NAMALWA (cell line): Measurements from ENCODE around the gene RPS23.
"Not testable (repeated sequence)": the region's sequence is repeated elsewhere in the genome, so short reads cannot be mapped to it uniquely, and the experiment has no call there.

Source experiments
- DNase-seq: peaks from one replicate; pipeline ENCODE4 v3.0.0-alpha.2; 2015; ENCODE audit warnings: low spot score

The RPS23 gene

DNA sequence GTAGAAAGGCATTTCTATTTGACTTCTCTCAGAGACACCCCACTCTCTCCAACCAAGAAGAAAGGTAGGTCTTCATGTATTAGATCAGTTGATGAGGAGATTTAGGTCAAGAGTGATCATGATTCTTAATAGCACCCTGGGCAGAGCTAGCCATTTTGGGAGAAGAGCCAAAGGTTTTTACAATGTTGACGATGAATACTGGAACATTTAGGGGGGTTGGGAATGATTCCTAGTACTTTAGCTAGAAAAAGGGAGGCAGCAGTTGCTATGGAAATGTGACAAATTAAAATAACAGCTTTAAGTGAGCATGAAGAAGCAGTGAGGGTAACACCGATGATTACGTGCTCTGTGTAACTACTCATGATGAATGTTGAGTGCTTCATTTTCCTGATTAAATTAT lies 9.5 kb upstream of the RPS23 start:
- DNase-seq: no peak

DNA sequence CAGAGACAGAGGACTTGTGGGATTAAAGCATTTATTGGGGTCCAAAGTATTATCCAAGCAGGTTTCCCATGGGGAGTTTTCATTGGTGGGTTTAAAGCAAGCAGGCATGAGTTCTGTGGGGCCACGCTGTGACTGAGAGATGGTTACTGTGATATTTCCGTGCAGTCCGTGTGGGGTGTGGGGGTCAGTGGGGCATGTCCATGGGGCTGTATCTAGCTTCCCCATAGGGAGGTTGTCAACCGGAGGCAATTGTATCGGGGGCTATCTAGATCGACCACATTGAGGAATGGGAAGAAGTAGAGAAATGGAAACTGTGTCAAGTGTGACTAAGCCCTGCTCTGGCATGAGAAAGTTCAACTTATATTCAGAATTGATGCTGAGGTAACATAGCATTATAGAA lies 7.1 kb upstream of the RPS23 start:
- no peak for DNase-seq

DNA sequence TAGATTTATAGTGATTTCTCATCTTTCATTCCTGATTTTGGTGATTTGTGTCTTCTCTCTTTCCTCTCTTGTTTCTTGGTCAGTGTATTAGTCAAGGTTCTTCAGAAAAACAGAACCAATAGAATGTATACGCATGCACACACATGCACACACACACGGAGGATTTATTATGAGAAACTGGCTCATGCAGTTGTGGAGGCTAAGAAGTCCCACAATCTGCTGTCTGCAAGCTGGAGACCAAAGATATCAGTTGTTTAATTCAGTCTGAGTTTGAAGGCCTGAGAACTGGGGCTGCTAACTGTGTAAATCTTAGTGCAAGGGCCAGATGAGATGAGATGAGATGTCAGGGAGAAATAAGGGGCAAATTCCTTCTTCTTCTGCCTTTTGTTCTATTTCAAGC lies 5.7 kb upstream of the RPS23 start:
- DNase-seq: no peak

DNA sequence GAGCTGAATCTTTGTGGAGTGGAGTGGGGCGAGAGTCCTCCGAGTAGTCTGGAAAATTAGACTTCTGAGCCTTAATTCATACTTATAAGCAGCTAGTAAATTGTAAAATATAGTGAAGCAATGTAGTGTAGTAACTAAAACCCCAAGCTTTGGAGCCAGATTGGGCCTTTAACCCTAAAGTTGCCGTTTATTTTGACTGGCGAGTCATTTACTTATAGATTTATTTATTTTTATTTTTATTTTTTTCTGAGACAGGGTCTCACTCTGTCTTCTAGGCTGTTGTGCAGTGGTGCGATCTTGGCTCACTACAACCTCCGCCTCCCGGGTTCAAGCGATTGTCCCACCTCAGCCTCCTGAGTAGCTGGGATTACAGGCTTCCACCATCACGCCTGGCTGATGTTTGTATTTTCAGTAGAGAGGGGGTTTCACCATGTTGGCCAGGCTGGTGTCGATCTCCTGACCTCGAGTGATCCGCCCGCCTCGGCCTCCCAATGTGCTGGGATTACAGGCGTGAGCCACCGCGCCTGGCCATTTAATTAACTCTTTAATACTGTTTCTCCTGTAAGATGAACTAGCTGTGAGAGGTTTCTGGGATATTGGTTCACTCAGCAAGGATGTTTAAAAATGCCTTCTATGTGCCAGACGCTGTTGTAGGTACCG lies 687 bp upstream of the RPS23 start:
- DNase-seq: no peak

DNA sequence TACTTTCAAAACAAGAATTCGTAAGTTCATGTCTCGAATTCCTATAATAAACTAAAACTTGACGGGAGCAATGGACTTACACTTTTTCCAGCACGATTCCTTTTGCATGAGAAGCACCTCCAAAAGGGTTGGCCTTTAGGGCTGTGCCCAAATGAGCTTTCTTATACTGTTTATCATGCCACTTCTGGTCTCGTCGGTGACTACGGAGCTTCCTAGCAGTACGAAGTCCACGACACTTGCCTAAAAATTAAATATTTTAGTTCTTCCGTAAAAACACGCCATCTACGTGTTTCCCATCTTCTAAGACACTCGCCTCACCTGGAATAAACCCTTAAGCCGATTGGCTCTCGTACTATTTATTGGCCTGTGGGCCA lies 554 bp downstream of the RPS23 start:
- DNase-seq: peak; percentile 33

DNA sequence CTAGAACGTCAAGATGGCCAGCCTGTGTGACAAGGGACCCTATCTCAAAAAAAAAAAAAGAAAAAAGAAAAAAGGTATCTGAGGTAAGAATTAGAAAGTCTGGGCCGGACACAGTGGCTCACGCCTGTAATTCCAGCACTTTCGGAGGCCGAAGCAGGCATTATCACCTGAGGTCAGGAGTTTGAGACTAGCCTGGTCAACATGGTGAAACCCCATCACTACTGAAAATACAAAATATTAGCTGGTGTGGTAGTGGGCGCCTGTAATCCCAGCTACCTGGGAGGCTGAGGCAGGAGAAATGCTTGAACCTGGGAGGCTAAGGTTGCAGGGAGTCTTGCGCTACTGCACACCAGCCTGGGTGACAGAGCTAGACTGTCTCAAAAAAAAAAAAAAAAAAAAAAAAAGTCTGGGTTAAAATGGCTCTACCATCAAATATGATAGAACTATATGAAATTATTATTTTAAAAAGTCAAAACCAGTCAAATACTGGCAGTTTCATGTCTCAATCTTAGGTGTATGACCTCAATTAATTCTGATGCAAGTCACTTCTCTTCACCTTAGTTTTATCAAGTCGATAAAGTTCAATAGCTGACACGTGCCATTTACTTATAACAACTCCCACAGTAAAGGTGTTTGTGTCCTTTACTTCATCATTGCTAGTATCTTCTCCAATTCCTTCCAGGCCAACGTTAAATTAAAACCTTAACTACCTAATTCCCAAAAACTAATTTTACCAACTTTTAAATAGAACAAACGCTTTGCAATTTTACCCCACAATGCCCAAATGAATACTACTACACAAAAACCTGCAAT lies 1.1 kb downstream of the RPS23 start:
- DNase-seq: peak; percentile 28

DNA sequence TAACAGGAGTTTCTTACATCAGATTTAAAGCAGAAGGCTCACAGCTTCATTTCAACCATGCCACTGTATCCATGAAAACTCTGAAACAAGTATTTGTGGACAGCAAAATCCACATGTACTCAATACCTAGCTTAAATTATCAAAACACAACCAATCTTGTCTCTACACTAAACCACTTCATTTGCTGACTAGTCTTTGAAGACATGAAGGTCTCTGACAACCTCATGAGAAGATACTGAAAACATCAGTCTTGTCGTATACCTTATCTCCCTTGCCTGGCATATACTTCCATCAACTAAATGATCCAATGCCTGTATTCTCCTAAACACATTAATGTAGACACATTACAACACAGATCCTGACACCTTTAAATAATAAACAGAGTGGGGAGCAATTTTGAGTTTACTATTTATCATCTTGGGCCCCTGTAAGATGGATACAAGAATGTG lies 2.9 kb downstream of the RPS23 start:
- DNase-seq: peak; percentile 19

DNA sequence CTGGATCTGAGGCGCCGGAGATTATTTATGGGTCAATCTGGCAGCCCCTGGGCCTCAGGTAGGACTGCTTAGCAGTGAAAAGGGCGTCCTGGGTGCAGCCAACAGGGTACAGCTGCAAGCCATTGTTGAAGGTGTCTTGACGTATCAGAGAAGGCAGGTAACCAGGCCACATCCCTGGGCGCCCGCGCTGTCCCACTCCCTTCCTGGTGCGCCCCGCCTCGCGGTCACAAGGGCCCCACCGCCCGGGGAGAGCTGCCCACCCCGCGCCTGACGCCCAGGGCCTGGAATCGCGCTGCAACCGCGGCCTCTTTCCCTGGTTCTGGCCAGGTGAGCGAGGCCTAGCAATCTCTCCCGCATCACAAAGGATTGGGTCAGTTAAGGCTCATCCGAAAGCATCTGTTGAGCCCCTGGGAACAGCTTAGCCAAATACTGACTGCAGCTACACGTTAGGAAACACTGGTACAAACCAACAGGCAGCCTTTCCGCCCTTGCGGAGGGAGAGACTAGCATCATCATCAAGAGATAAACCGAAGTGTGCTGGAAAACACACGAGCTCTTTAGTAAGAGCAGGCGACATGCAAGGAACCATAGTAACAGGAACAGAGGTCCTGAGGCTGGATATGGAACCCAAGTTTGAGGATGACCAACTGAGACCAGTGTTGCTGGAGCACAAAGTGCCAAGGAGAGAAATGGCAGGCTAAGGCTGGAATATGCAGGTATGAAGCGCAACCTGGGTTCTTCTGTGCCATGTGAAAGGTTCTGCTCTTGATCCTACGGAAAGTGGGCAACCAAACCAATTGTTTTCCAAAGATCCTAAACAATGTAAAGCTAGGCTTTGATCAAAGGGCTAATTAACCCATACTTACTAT lies 3.6 kb downstream of the RPS23 start:
- peak; percentile 13 for DNase-seq

DNA sequence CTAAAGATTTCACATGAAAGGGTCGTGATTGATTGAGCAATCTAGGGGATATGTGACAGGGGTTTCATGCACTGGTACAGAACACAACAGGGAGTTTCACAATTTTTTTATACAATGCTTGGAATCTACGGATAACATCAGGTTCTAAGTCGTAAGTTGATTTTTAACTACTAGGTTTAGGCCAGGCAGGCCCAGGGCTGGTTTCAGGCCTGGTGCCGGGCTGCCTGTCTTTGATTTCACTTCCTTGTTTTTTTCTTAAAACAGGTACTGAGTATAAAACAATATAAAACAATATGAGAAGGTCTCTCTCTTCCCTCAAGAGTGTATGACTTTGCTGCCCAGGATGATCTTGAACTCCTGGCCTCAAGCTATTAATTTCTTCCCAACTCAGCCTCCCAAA lies 4.7 kb downstream of the RPS23 start:
- peak; percentile 38 for DNase-seq

DNA sequence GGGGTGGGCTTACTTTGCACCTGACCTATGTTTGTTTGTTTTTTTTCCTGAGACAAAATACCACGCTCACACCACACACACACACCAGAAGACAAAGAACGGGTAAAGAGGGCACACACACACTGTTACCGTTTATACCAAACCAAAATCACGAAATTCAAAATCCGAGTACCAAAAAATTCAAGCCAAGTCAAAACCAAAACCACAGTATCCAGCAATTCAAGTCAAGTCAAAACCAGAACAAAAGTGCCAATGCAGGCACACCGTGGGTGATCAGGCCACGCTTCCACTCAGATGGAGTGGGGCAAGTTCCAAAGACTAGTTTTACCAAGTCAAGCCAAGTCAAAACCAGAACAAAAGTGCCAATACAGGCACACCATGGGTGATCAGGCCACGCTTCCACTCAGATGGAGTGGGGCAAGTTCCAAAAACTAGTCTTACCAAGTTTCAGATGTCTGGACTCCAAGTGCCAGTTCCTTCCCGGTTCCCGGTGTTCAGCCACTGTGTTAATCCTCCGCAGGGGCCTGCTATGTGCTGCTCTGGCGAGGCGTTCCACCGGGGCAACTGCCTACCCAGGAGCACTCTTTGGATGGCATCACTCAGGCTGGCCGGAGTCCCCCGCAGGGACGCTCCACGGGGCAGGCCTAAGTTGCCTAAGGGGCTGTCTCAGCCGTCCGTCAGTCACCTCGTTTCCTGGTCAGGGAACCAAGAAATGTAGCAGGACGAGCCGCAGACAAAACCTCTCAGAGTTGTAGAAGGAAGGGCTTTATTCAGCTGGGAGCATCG lies 5.4 kb downstream of the RPS23 start:
- DNase-seq: not testable (repeated sequence)

DNA sequence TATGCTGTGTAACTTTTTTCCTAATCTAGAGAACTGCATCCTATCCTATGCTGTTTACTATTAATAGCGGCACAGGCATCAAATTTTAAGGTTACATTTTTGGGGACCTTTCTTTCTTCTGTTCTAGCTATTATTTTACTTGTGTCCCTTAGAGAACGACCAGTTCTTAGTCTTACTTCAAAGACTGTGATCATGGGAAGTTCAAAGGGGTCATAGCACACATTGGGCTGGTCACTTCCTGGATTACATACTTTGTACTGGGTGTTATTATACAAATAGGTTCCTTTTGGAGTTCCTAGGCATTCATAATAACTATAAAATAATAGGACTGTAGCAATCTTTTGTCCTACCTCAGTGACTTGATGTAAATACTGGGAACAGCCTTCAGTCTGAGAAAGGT lies 8.8 kb downstream of the RPS23 start:
- not testable (repeated sequence) for DNase-seq

DNA sequence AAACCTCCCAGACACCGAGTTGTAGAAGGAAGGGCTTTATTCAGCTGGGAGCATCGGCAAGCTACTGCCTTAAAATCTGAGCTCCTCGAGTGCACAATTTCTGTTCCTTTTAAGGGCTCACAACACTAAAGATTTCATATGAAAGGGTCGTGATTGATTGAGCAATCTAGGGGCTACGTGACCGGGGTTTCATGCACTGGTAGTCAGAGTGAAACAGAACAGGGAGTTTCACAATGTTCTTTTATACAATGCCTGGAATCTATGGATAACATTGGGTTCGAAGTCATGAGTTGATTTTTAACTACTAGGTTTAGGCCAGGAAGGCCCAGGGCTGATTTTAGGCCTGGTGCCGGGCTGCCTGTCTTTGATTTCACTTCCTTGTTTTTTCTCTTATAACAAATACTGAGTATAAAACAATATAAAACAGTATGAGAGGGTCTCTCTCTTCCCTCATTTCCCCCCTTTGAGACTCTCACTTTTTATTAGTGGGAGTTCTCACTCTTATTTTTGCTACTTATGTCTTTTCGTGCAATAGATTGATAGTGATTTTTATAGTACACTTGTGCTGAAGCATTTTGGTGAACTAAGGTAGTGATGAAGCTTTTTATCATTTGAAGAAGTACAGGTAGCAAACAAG lies 10.7 kb downstream of the RPS23 start:
- not testable (repeated sequence) for DNase-seq

DNA sequence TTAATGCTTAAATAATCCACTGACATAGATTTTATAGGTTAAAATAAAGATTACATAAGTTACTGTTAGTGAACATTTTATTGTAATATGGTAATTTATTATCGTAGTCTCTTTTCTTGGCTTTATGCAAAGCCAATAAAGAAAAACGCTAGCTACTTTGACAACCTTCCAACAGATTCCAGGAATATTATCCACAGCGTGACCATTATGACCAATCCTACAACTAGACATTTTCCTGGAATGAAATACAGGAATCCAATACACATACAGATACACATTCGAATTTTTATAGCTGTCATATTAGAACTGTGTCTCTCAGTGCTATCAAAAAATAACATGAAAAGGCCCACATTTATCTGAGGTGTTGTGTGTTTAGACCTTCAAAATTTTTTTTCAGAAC lies 13.1 kb downstream of the RPS23 start:
- DNase-seq: no peak

DNA sequence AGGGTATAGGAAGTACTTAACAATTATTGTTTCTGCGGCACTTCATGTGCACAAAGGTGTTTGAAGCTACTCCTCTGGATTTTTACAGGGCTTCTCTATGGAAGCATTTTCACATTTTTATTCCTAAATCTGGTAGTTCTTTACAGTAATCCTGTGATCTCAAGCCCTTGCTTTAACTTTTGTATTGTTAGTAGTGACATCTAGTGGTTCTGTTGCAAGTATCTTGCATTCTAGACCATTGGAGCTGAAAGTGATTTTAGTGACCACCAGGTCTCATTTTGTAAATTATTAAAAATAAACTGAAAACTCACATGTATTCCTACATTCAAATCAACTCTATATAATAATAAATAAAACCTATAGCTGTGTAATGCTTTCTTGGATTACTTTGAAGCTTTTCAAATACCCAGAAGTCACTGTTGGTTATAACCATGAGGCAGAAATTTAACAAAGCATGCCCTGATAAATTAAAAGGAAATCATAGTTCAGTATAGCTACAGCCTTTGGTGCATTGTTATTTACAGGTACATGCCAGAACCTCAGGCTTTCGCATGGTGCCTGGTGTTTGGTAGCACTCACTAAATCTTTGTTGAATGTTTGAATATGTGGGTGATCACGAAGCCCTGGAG lies 18.9 kb downstream of the RPS23 start:
- DNase-seq: peak; percentile 59

DNA sequence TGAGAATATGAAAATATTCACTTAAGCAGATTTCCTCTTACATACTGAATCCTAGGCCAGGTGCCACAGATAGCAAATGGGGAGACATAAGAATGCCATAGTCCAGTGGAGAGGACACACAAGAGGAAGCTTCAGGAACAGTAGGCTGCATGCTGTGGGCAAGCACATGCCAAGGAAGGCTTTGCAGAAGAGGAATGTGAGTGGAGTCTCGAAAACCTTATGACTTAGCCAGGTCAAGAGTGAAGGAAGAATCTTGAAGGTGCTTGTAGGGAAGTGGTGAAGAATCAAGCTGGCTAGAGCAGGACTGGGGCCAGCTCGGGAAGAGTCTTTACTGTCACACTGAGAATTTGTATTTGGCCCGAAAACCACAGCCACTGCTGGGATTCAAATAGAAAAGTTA lies 20.4 kb downstream of the RPS23 start:
- no peak for DNase-seq

DNA sequence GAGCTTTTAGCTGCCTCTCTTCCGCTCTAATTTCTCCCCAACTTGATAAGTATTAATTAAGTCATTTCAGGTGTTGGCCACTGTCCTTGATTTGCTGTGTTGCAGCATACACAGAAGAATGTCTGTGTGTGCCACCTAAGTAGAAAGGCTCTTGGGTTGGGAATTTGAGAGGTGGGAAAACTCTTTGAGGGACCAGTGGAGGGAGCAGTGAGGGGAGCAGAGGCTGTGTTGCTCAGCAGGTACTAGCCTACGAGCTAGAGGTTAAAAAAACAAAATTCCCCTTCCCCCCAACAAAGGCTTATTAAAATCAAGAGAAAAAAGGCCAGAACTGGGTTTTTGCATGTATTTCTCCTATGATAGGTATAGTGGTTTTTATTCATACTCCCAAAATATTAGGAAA lies 20.9 kb downstream of the RPS23 start:
- no peak for DNase-seq

DNA sequence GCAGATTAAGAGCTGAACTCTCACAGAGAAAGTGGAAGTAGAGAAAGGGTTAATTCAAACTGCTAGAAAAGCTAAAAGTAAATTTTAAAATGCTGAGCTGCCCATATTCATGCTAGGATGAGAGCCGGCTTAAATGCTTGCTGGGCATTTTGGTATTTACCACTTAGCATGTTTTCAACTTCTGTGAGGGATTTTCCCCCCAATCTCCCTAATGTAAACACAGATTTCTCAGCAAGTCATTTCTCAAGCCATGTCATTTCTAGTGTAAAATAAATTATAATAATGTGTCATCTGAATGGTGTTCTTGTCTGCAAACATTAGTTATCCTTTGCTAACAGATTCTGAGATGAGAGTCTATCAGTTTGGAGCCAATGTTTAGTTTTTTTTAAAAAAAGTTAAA lies 22.3 kb downstream of the RPS23 start:
- DNase-seq: no peak

DNA sequence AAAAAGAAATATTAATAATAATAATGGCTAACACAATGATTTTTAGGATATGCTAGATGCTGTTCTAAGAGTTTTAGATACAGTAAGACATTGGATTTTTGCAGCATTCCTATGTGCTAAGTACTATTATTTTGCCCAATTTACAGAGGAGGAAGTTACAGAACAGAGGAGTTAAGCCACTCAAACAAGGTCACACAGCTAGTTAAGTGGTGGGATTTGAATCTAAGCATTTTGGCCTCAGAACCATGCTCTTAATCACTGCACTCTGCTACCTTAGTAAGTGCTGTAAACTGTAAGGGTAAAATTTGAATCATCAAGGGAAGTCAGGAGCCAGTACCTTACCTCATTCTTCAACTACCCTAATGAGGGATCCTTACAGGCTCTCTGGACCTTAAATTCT lies 25.4 kb downstream of the RPS23 start:
- DNase-seq: no peak

DNA sequence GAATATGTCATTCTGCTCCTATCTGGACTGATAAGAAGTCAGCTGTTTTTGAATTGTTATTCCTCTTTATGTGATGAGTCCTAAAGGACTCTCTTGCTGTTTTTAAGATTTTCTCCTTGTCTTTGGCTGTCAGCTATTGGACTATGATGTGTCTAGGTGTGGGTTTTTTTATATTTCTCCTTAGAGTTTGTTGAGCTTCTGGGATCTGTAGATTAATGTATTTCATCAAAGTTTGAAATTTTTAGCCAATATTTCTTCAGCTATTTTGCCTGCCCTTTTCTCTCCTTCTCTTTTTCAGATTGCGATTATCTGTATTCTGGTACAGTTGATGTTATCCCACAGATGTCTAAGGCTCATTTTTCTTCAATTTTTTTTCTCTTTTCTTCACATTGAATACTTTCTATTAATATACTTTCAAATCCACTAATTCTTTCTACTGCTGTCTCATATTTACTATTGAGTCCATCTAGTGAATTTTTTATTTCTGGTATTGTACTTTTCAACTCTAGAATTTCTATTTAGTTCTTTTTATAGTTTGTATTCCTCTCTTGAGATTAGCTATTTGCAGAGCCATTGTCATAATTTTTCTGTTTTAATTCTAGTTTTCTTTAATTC lies 31.1 kb downstream of the RPS23 start:
- no peak for DNase-seq

DNA sequence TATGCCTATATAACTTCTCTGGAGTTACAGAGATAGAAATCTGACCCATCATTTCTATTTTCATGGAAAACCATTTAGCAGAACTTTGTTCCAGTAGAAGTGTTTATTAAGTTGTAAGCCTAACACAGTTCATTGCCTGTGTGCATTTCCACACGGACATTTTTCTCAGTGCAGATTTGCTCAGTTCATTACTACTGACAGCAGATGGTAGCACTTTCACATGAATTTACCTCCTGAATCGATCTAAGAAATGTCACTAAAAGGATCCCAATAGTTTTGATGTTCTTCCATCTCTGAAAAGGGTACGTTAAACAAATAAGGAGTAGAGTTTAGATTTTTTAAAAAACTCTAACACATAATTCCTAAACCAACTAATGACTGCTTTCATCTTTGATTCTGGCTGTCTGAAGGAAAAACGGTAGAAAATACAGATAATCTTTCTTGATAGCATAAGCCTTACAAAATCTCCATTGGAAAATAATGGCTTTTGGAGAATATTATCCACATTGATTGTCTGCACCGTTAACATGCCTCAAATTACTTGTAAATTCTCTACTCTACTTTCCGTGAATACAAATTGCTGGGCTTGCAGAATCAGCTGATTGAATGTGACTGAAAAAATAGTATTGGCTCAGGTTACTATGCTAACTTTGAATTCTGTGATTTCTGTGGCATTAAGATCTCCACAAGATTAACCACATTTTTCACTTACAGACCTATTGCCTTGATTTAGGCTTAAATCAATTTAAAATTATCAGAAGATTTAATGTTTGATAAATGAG lies 33.1 kb downstream of the RPS23 start:
- no peak for DNase-seq
